ENCODE results near the gene FSD2. TPM values are rescaled to one million over a fixed set of nuclear protein-coding genes. Genes with fewer than 3 reads are reported as not detected.

FSD2 gene
- total and polyA plus RNA-seq, 9 donors = 0.01 to 0.05 TPM; not detected in 7

DNA sequence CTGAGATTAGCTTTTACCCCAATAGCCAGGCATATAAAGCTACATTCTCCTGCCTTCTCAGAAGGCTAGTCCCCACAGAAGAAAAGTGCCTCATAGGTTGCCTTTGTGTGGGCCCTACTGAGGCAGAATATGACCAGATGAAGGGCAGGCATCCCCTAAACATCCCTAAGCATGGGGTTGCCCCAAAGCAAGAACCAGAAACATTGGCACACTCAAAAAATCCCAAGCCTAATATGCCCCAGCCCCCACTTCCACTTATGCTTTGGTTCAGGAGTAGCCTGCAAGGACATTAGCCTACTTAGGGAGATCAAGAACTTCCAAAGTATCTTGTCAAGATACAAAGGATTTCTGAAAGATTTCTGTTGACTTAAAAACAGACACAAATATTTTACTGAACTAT lies 33.3 kb upstream of the FSD2 start:
- H3K4me3 ChIP-seq = no peak overlapping the region
- no peaks in the 10 kb centered on the region for H3K4me1 ChIP-seq (ENCODE audit: insufficient read depth)
- no peaks in the 10 kb centered on the region for H3K9me3 ChIP-seq
- TF ChIP-seq EP300 (IDR thresholded peaks at IDR 0.05) = no peak
- DNase-seq = no peak
- no peaks in the 10 kb centered on the region for H3K27me3 ChIP-seq
- H3K27ac ChIP-seq = no peak overlapping the region
- intact Hi-C loops (cut with DNase I) = no loop called here
- no peaks in the 10 kb centered on the region for H3K36me3 ChIP-seq

- Histone ChIP-seq H3K9me3 (no peaks in the 10 kb centered on the region), H3K27me3 (no peaks in the 10 kb centered on the region), H3K4me1 (ENCODE audit: insufficient read depth) (no peaks in the 10 kb centered on the region), H3K4me3 (no peak overlapping the region), H3K27ac (no peak overlapping the region), H3K36me3 (no peaks in the 10 kb centered on the region)
- intact Hi-C loops (cut with DNase I) = no loop called here
- no peak for DNase-seq
- TF ChIP-seq EP300 (IDR thresholded peaks at IDR 0.05) (no peak), POLR2A (IDR thresholded peaks at IDR 0.05) (no peak)
- TF ChIP-seq, protein P1, sequence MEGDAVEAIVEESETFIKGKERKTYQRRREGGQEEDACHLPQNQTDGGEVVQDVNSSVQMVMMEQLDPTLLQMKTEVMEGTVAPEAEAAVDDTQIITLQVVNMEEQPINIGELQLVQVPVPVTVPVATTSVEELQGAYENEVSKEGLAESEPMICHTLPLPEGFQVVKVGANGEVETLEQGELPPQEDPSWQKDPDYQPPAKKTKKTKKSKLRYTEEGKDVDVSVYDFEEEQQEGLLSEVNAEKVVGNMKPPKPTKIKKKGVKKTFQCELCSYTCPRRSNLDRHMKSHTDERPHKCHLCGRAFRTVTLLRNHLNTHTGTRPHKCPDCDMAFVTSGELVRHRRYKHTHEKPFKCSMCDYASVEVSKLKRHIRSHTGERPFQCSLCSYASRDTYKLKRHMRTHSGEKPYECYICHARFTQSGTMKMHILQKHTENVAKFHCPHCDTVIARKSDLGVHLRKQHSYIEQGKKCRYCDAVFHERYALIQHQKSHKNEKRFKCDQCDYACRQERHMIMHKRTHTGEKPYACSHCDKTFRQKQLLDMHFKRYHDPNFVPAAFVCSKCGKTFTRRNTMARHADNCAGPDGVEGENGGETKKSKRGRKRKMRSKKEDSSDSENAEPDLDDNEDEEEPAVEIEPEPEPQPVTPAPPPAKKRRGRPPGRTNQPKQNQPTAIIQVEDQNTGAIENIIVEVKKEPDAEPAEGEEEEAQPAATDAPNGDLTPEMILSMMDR (IDR thresholded peaks at IDR 0.05) = no peak
- WGBS, 3 donors = 93 to 96% (median 96%) methylated on average over 14 of the region's 14 CpGs
Observed at GRCh38 chr15:82838096-82838735, 32.3 kb upstream of the FSD2 start.

GRCh38 chr15:82835391-82835917 lies 29.6 kb upstream of the FSD2 start:
- no peak overlapping the region for H3K27ac ChIP-seq
- no peaks in the 10 kb centered on the region for H3K9me3 ChIP-seq
- WGBS, 3 donors = 92 to 99% (median 97%) methylated on average over 6 to 7 of the region's 7 CpGs
- intact Hi-C loops (cut with DNase I) = no loop called here
- DNase-seq = no peak
- H3K4me3 ChIP-seq = no peak overlapping the region
- no peaks in the 10 kb centered on the region for H3K27me3 ChIP-seq
- H3K36me3 ChIP-seq = no peaks in the 10 kb centered on the region
- TF ChIP-seq, protein P1 (IDR thresholded peaks at IDR 0.05) = no peak
- TF ChIP-seq POLR2A (IDR thresholded peaks at IDR 0.05) = no peak
- TF ChIP-seq EP300 (IDR thresholded peaks at IDR 0.05) = no peak
- no peaks in the 10 kb centered on the region for H3K4me1 ChIP-seq (ENCODE audit: insufficient read depth)

- DNase-seq = no peak
- no peak overlapping the region for H3K27ac ChIP-seq
- WGBS, 3 donors = 67 to 69% (median 68%) methylated on average over 4 of the region's 4 CpGs
- H3K4me1 ChIP-seq (ENCODE audit: insufficient read depth) = no peaks in the 10 kb centered on the region
- no peak for TF ChIP-seq POLR2A (IDR thresholded peaks at IDR 0.05)
- H3K4me3 ChIP-seq = no peak overlapping the region
- no peaks in the 10 kb centered on the region for H3K27me3 ChIP-seq
- intact Hi-C loops (cut with DNase I) = no loop called here
- no peaks in the 10 kb centered on the region for H3K36me3 ChIP-seq
- H3K9me3 ChIP-seq = no peaks in the 10 kb centered on the region
Observed at GRCh38 chr15:82833362-82833682, 27.5 kb upstream of the FSD2 start.

GRCh38 chr15:82832601-82833361 lies 26.9 kb upstream of the FSD2 start:
- no peak for TF ChIP-seq EP300 (IDR thresholded peaks at IDR 0.05)
- no peak for TF ChIP-seq POLR2A (IDR thresholded peaks at IDR 0.05)
- TF ChIP-seq, protein P1 (IDR thresholded peaks at IDR 0.05) = no peak
- Histone ChIP-seq H3K27ac (no peak overlapping the region), H3K36me3 (no peaks in the 10 kb centered on the region), H3K9me3 (no peaks in the 10 kb centered on the region), H3K4me3 (no peak overlapping the region), H3K27me3 (no peaks in the 10 kb centered on the region), H3K4me1 (ENCODE audit: insufficient read depth) (no peaks in the 10 kb centered on the region)
- intact Hi-C loops (cut with DNase I) = no loop called here
- DNase-seq = no peak
- WGBS, 3 donors = 65 to 74% (median 74%) methylated on average over 13 of the region's 13 CpGs

Measured in ovary (tissue), 9 donors.